HEK293T (cell line): ENCODE measurements around the gene PLET1.

ENCODE experiments used
- BHLHE40 ChIP-seq: fragments of 450-650 bp; IDR thresholded peaks from 2 replicates; pipeline ENCODE4 v1.6.1; 2016; ENCODE audit warnings: mild to moderate bottlenecking, moderate library complexity, borderline replicate concordance
- ELF4 ChIP-seq: fragments of 450-650 bp; IDR thresholded peaks from 2 replicates; pipeline ENCODE4 v1.6.1; 2017; ENCODE audit warnings: antibody characterized with exemption
- FOXA1 ChIP-seq: fragments of 450-650 bp; IDR thresholded peaks from 2 replicates; pipeline ENCODE4 v1.6.1; 2016; ENCODE audit warnings: mild to moderate bottlenecking
- FOXK2 ChIP-seq: fragments of 450-650 bp; IDR thresholded peaks from 2 replicates; pipeline ENCODE4 v1.6.1; 2016; ENCODE audit warnings: mild to moderate bottlenecking
- FOXM1 ChIP-seq: fragments of 450-650 bp; IDR thresholded peaks from 2 replicates; pipeline ENCODE4 v1.6.1; 2017; ENCODE audit warnings: mild to moderate bottlenecking, borderline replicate concordance
- L3MBTL2 ChIP-seq: fragments of 450-650 bp; conservative IDR thresholded peaks from 2 replicates; pipeline ENCODE4 v1.6.1; 2016; ENCODE audit warnings: mild to moderate bottlenecking
- LEF1 ChIP-seq: fragments of 450-650 bp; IDR thresholded peaks from 2 replicates; pipeline ENCODE4 v1.6.1; 2017; ENCODE audit warnings: mild to moderate bottlenecking, borderline replicate concordance
- SUZ12 ChIP-seq: fragments of 450-650 bp; IDR thresholded peaks from 2 replicates; pipeline ENCODE4 v1.6.1; 2016; ENCODE audit warnings: mild to moderate bottlenecking
- ZNF384 ChIP-seq: fragments of 450-650 bp; IDR thresholded peaks from 2 replicates; pipeline ENCODE4 v1.6.1; 2016
- TF ChIP-seq, protein P1 (sequence below): fragments of 450-650 bp; IDR thresholded peaks from 2 replicates; pipeline ENCODE4 v1.6.1; 2016

DNA sequence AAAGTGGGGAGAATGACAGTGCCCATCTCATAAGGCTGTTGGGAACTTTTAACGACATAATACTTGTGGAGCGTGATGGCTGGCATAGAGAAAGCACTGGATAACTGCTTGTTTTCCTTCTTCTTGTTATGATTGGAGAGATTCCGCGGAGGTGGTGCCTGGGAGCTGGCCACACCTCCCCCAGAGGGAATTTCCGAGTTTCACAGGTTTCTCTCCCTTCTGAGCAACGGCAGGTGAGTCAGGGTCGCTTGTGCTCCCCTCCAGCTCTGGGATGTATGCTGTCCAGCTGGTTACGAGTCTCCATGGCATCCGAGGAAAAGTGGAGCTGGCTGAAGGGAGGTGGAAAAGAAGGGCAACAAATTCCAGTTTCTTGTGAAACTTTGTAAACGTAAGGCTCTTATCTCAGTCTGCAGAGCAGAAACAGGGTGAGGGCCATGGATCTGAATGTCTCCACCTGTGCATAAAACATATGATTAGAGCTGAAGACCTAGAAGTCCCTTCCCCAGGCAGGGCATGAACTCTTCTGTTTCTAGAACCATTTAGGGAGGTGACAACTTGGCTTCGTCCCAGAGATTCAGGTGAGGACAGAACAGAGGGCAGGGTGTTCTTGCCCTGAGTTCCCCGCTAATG is 10.0 kb upstream of the PLET1 start:
- no peak for TF ChIP-seq FOXM1
- TF ChIP-seq BHLHE40, result no peak
- TF ChIP-seq FOXA1, result no peak
- TF ChIP-seq SUZ12, result no peak
- no peak for TF ChIP-seq ZNF384
- TF ChIP-seq FOXK2, result no peak
- TF ChIP-seq, protein P1, sequence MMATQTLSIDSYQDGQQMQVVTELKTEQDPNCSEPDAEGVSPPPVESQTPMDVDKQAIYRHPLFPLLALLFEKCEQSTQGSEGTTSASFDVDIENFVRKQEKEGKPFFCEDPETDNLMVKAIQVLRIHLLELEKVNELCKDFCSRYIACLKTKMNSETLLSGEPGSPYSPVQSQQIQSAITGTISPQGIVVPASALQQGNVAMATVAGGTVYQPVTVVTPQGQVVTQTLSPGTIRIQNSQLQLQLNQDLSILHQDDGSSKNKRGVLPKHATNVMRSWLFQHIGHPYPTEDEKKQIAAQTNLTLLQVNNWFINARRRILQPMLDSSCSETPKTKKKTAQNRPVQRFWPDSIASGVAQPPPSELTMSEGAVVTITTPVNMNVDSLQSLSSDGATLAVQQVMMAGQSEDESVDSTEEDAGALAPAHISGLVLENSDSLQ, result no peak
- no peak for TF ChIP-seq ELF4
- TF ChIP-seq L3MBTL2, result no peak
- TF ChIP-seq LEF1, result no peak
